Vagina (tissue), 2 donors: ENCODE measurements around the gene LAMB1. TPM values are rescaled to one million over a fixed set of nuclear protein-coding genes. Genes with fewer than 3 reads are reported as not detected.

Experiments used
- DNase-seq, 2 donors: peaks; one replicate each; pipeline ENCODE4 v3.0.0-alpha.2; 2017; ENCODE audit errors: extremely low spot score in 2 of 2
- H3K27ac ChIP-seq: fragments of 200-600 bp; sonication (generic); one replicate; pipeline ENCODE4 v1.5.1; 2019
- H3K27me3 ChIP-seq: fragments of 200-600 bp; sonication (generic); one replicate; pipeline ENCODE4 v1.5.1; 2019
- H3K36me3 ChIP-seq, 2 donors: fragments of 200-600 bp; sonication (generic); one replicate each; pipeline ENCODE4 v1.5.1; 2017 to 2019
- H3K4me1 ChIP-seq: fragments of 200-600 bp; sonication (generic); one replicate; pipeline ENCODE4 v1.5.1; 2019
- H3K4me3 ChIP-seq, 2 donors: fragments of 200-600 bp; sonication (generic); 1 replicate in 1 of 2; 2 replicates in 1 of 2; pipeline ENCODE4 v1.5.1; 2016 to 2019
- H3K9me3 ChIP-seq: fragments of 200-600 bp; sonication (generic); one replicate; pipeline ENCODE4 v1.5.1; 2019
- CTCF ChIP-seq, 3 experiments: fragments of 450-650 bp in 2 of 3; fragments of 200-600 bp in 1 of 3; sonication (generic) in 1 of 3; IDR thresholded peaks; one replicate each; pipeline ENCODE4 v1.5.1; 2017 to 2019; ENCODE audit warnings: antibody characterized with exemption in 3 of 3, mild to moderate bottlenecking in 2 of 3, moderate library complexity in 2 of 3
- POLR2A ChIP-seq, 2 donors: fragments of 450-650 bp; IDR thresholded peaks; one replicate each; pipeline ENCODE4 v1.6.1; 2017; ENCODE audit warnings: antibody characterized with exemption in 2 of 2, mild to moderate bottlenecking in 2 of 2, moderate library complexity in 2 of 2
- POLR2AphosphoS5 ChIP-seq, 2 donors: sonication (generic); formaldehyde crosslinking; IDR thresholded peaks; one replicate each; pipeline ENCODE4 v1.9.0; 2017; ENCODE audit warnings: antibody characterized with exemption in 2 of 2, mild to moderate bottlenecking in 2 of 2, low read depth in 1 of 2; ENCODE audit not compliant: insufficient read depth in 1 of 2
- intact Hi-C: fragments of 100-400 bp; cut with DNase I; formaldehyde crosslinking; loops from one replicate; pipeline ENCODE4 v1.15.1; 2023
- total RNA-seq: library from RNA; depleted of rRNA; stranded (reverse); fragments of >200 nt; gene quantifications from one replicate; pipeline ENCODE4 v1.2.3, GENCODE V29; 2016

The LAMB1 gene
- total RNA-seq, 1 donor from 2014 or later, result 152 TPM

- Histone ChIP-seq H3K27me3 (no peaks in the 10 kb centered on the region), H3K9me3 (no peaks in the 10 kb centered on the region), H3K4me1 (no peaks in the 10 kb centered on the region), H3K36me3 (no peaks in the 10 kb centered on the region), H3K4me3 (no peak overlapping the region), H3K27ac (no peak overlapping the region)
- no peak for DNase-seq
- TF ChIP-seq POLR2A (IDR thresholded peaks at IDR 0.05), result no peak
- no peak for TF ChIP-seq CTCF (IDR thresholded peaks at IDR 0.05)
- TF ChIP-seq POLR2AphosphoS5 (IDR thresholded peaks at IDR 0.05; ENCODE audit: insufficient read depth in 1 of 2, low read depth in 1 of 2), result no peak
- intact Hi-C loops, result no loop called here
Observed at GRCh38 chr7:108024538-108024937, 21.6 kb upstream of the LAMB1 start.

GRCh38 chr7:108020585-108020984, 17.6 kb upstream of the LAMB1 start:
- no peak for DNase-seq
- Histone ChIP-seq H3K27me3 (no peaks in the 10 kb centered on the region), H3K27ac (no peak overlapping the region), H3K9me3 (no peaks in the 10 kb centered on the region), H3K4me1 (no peaks in the 10 kb centered on the region), H3K4me3 (no peak overlapping the region), H3K36me3 (no peaks in the 10 kb centered on the region)
- intact Hi-C loops, result no loop called here
- TF ChIP-seq CTCF (IDR thresholded peaks at IDR 0.05) (no peak), POLR2A (IDR thresholded peaks at IDR 0.05) (no peak), POLR2AphosphoS5 (IDR thresholded peaks at IDR 0.05; ENCODE audit: insufficient read depth in 1 of 2, low read depth in 1 of 2) (no peak)

- intact Hi-C loops, result no loop called here
- no peak for DNase-seq
Observed at GRCh38 chr7:108018668-108019067, 15.7 kb upstream of the LAMB1 start.

GRCh38 chr7:108017776-108018151, 14.8 kb upstream of the LAMB1 start:
- no peak for TF ChIP-seq POLR2A (IDR thresholded peaks at IDR 0.05)
- TF ChIP-seq CTCF (IDR thresholded peaks at IDR 0.05), result no peak
- no peak for TF ChIP-seq POLR2AphosphoS5 (IDR thresholded peaks at IDR 0.05; ENCODE audit: insufficient read depth in 1 of 2, low read depth in 1 of 2)
- no peaks in the 10 kb centered on the region for H3K4me1 ChIP-seq
- no peaks in the 10 kb centered on the region for H3K36me3 ChIP-seq
- intact Hi-C loops, result no loop called here
- DNase-seq, result no peak
- no peaks in the 10 kb centered on the region for H3K27me3 ChIP-seq
- H3K4me3 ChIP-seq, result no peak overlapping the region
- H3K27ac ChIP-seq, result no peak overlapping the region
- H3K9me3 ChIP-seq, result no peaks in the 10 kb centered on the region

More at GRCh38 chr7:108018668-108019067, 15.7 kb upstream of the LAMB1 start:
- TF ChIP-seq POLR2AphosphoS5 (IDR thresholded peaks at IDR 0.05; ENCODE audit: insufficient read depth in 1 of 2, low read depth in 1 of 2) (no peak), POLR2A (IDR thresholded peaks at IDR 0.05) (no peak), CTCF (IDR thresholded peaks at IDR 0.05) (no peak)
- Histone ChIP-seq H3K36me3 (no peaks in the 10 kb centered on the region), H3K9me3 (no peaks in the 10 kb centered on the region), H3K4me1 (no peaks in the 10 kb centered on the region), H3K27ac (no peak overlapping the region), H3K4me3 (no peak overlapping the region), H3K27me3 (no peaks in the 10 kb centered on the region)

GRCh38 chr7:108016841-108017775, 14.1 kb upstream of the LAMB1 start:
- TF ChIP-seq CTCF (IDR thresholded peaks at IDR 0.05) (peak in 1 of 3 experiments; percentile 33), POLR2A (IDR thresholded peaks at IDR 0.05) (no peak)
- no peak overlapping the region for H3K4me3 ChIP-seq
- no peaks in the 10 kb centered on the region for H3K27me3 ChIP-seq
- no peaks in the 10 kb centered on the region for H3K9me3 ChIP-seq
- no peak for DNase-seq
- intact Hi-C loops, result no loop called here
- H3K36me3 ChIP-seq, result no peaks in the 10 kb centered on the region
- H3K4me1 ChIP-seq, result no peaks in the 10 kb centered on the region
- H3K27ac ChIP-seq, result no peak overlapping the region
